ENCODE measurements around the gene C16orf86.

DNA sequence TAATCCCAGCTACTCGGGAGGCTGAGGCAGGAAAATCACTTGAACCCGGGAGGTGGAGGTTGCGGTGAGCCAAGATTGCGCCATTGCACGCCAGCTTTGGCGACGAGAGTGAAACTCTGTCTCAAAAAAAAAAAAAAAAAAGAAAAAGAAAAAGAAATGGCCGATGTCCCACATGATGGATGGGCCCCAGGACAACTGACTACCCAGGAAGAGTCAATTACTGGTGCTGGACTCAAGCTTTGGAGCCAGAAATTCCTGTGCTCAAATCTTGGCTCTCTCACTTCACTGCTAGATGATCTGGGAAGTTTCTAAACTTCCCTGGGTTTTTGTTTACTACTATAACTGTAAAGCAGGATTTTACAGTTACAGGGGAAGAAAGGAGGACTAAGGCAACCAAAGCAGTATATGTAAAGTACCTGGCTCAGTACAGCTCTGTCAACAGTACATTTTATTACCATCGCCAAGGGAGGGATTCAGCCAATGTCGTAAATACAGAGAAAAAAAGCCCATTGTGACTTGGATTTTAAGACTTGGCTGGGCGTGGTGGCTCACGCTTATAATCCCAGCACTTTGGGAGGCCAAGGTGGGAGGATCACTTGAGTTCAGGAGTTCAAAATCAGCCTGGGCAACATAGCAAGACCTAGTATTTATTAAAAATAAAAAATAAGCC lies 11.9 kb downstream of the C16orf86 start:
- no peak for TF ChIP-seq SIN3A (IDR thresholded peaks at IDR 0.05; ENCODE audit: borderline replicate concordance, insufficient read depth, low read length)
- TF ChIP-seq POLR2AphosphoS5 (IDR thresholded peaks at IDR 0.05; ENCODE audit: low read depth, low read length) = no peak
- TF ChIP-seq, protein P1, sequence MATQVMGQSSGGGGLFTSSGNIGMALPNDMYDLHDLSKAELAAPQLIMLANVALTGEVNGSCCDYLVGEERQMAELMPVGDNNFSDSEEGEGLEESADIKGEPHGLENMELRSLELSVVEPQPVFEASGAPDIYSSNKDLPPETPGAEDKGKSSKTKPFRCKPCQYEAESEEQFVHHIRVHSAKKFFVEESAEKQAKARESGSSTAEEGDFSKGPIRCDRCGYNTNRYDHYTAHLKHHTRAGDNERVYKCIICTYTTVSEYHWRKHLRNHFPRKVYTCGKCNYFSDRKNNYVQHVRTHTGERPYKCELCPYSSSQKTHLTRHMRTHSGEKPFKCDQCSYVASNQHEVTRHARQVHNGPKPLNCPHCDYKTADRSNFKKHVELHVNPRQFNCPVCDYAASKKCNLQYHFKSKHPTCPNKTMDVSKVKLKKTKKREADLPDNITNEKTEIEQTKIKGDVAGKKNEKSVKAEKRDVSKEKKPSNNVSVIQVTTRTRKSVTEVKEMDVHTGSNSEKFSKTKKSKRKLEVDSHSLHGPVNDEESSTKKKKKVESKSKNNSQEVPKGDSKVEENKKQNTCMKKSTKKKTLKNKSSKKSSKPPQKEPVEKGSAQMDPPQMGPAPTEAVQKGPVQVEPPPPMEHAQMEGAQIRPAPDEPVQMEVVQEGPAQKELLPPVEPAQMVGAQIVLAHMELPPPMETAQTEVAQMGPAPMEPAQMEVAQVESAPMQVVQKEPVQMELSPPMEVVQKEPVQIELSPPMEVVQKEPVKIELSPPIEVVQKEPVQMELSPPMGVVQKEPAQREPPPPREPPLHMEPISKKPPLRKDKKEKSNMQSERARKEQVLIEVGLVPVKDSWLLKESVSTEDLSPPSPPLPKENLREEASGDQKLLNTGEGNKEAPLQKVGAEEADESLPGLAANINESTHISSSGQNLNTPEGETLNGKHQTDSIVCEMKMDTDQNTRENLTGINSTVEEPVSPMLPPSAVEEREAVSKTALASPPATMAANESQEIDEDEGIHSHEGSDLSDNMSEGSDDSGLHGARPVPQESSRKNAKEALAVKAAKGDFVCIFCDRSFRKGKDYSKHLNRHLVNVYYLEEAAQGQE (IDR thresholded peaks at IDR 0.05; ENCODE audit: insufficient read depth in 1 of 2, low read depth in 2 of 2, low read length in 2 of 2) = no peak
- TF ChIP-seq TAF1 (IDR thresholded peaks at IDR 0.05; ENCODE audit: borderline replicate concordance, insufficient read depth, low read length) = no peak

All from PFSK-1 (cell line).